Upper lobe of right lung (tissue), 1 donor: ENCODE data around the gene ACTL8. TPM values are rescaled to one million over a fixed set of nuclear protein-coding genes. Genes with fewer than 3 reads are reported as not detected.

Source experiments
- ATAC-seq: fragments of 200-7000 bp; cut with Tn5 transposase; one replicate; pipeline ENCODE4 v1.9.1; 2020; ENCODE audit warnings: mild to moderate bottlenecking, moderate library complexity
- DNase-seq: peaks from one replicate; pipeline ENCODE4 v3.0.0-alpha.2; 2020
- H3K27ac ChIP-seq: fragments of 200-600 bp; one replicate; pipeline ENCODE4 v1.8.0; 2022
- H3K27me3 ChIP-seq: fragments of 200-600 bp; one replicate; pipeline ENCODE4 v1.8.0; 2022; ENCODE audit warnings: mild to moderate bottlenecking
- H3K36me3 ChIP-seq: fragments of 200-600 bp; one replicate; pipeline ENCODE4 v1.8.0; 2022
- H3K4me1 ChIP-seq: fragments of 200-600 bp; one replicate; pipeline ENCODE4 v1.8.0; 2022
- H3K4me3 ChIP-seq: fragments of 200-600 bp; one replicate; pipeline ENCODE4 v1.8.0; 2022; ENCODE audit warnings: mild to moderate bottlenecking
- H3K9me3 ChIP-seq: fragments of 200-600 bp; one replicate; pipeline ENCODE4 v1.8.0; 2022
- CTCF ChIP-seq: fragments of 200-600 bp; IDR thresholded peaks from one replicate; pipeline ENCODE4 v1.8.0; 2022; ENCODE audit warnings: antibody characterized with exemption
- intact Hi-C: fragments of 100-400 bp; cut with DNase I; formaldehyde crosslinking; loops from one replicate; pipeline ENCODE4 v1.11.0; 2022
- total RNA-seq: library from RNA; stranded (reverse); fragmentation: NEBNext Ultra II Directional; extraction: Animal tissue kit (Norgen Biotek cat#: 25700); gene quantifications from one replicate; pipeline ENCODE4 v1.2.1, GENCODE V29; 2021
- donor health status: DM: no; HTN: yes; CAD: no; lungs with severe emphysema.

Gene ACTL8
- total RNA-seq, 1 donor from 2014 or later: not detected

GRCh38 chr1:17765444-17766411 is 10.6 kb downstream of the ACTL8 start:
- Histone ChIP-seq H3K27me3 (peaks cover 14% of the 10 kb centered on the region), H3K4me1 (no peaks in the 10 kb centered on the region), H3K36me3 (no peaks in the 10 kb centered on the region), H3K9me3 (no peaks in the 10 kb centered on the region), H3K4me3 (no peak overlapping the region), H3K27ac (no peak overlapping the region)
- ATAC-seq: no peak
- DNase-seq: no peak
- TF ChIP-seq CTCF: no peak
- intact Hi-C loops: no loop called here

GRCh38 chr1:17768651-17769241 is 13.6 kb downstream of the ACTL8 start:
- no peak for TF ChIP-seq CTCF
- DNase-seq (no peak), ATAC-seq (peak; percentile 20)
- intact Hi-C loops: no loop called here
- Histone ChIP-seq H3K27ac (no peak overlapping the region), H3K4me3 (no peak overlapping the region), H3K4me1 (no peaks in the 10 kb centered on the region), H3K36me3 (no peaks in the 10 kb centered on the region), H3K9me3 (no peaks in the 10 kb centered on the region), H3K27me3 (peaks cover 7% of the 10 kb centered on the region)

- intact Hi-C loops: no loop called here
- Histone ChIP-seq H3K9me3 (no peaks in the 10 kb centered on the region), H3K4me3 (no peak overlapping the region), H3K36me3 (no peaks in the 10 kb centered on the region), H3K27ac (no peak overlapping the region), H3K4me1 (no peaks in the 10 kb centered on the region), H3K27me3 (no peaks in the 10 kb centered on the region)
- ATAC-seq (no peak), DNase-seq (no peak)
- TF ChIP-seq CTCF: no peak
Measured at GRCh38 chr1:17770983-17771382, 15.8 kb downstream of the ACTL8 start.

- DNase-seq: no peak
- Histone ChIP-seq H3K27me3 (no peaks in the 10 kb centered on the region), H3K36me3 (no peaks in the 10 kb centered on the region), H3K4me3 (no peak overlapping the region), H3K4me1 (no peaks in the 10 kb centered on the region), H3K27ac (no peak overlapping the region), H3K9me3 (no peaks in the 10 kb centered on the region)
- intact Hi-C loops: no loop called here
- TF ChIP-seq CTCF: no peak
- ATAC-seq: no peak
Measured at GRCh38 chr1:17772615-17773212, 17.6 kb downstream of the ACTL8 start.

- Histone ChIP-seq H3K27ac (no peak overlapping the region), H3K4me1 (no peaks in the 10 kb centered on the region), H3K4me3 (no peak overlapping the region), H3K36me3 (no peaks in the 10 kb centered on the region), H3K9me3 (no peaks in the 10 kb centered on the region), H3K27me3 (no peaks in the 10 kb centered on the region)
- no peak for ATAC-seq
- DNase-seq: no peak
- intact Hi-C loops: no loop called here
- no peak for TF ChIP-seq CTCF
Measured at GRCh38 chr1:17773591-17774326, 18.6 kb downstream of the ACTL8 start.
